GM12878 (cell line): ENCODE measurements around the gene SUGCT. TPM values are rescaled to one million over a fixed set of nuclear protein-coding genes. Genes with fewer than 3 reads are reported as not detected.

ENCODE experiments used
- ATAC-seq: fragments of 200-7000 bp; cut with Tn5 transposase; 3 replicates; pipeline ENCODE4 v1.9.1; 2020; ENCODE audit warnings: mild to moderate bottlenecking, moderate library complexity
- BruUV-seq: library from RNA; stranded (reverse); fragments of 400-500 nt; replicated peaks from 2 replicates; lab custom pipeline; 2021; lab: Mats Ljungman, UMichigan
- CTCF ChIA-PET: fragments of 300-600 bp; sonication (Branson Sonifier 250); formaldehyde crosslinking; extraction: SDS; loops from one replicate; lab custom pipeline; 2021; ENCODE audit warnings: inconsistent platforms; lab: Yijun Ruan, JAX
- POLR2A ChIA-PET: fragments of 350-600 bp; formaldehyde crosslinking; extraction: SDS; loops from one replicate; lab custom pipeline; 2021; ENCODE audit warnings: inconsistent platforms; lab: Charles Lee
- RAD21 ChIA-PET: fragments of 300-600 bp; sonication (Branson Sonifier 250); formaldehyde crosslinking; loops from one replicate; lab custom pipeline; 2023; ENCODE audit warnings: antibody characterized with exemption; ENCODE audit not compliant: unreplicated experiment; lab: Charles Lee
- SMC1A ChIA-PET: fragments of 300-600 bp; sonication (Branson Sonifier 250); formaldehyde crosslinking; loops from one replicate; lab custom pipeline; 2023; ENCODE audit not compliant: unreplicated experiment, uncharacterized antibody; lab: Charles Lee
- DNase-seq: peaks from one replicate; pipeline ENCODE4 v3.0.0-alpha.2; 2011; ENCODE audit warnings: low read depth, low spot score
- FAIRE-seq: peaks from 3 replicates; lab custom pipeline; 2011; peaks lifted over from hg19 to GRCh38; lab: Jason Lieb, UNC
- H2AFZ ChIP-seq: 2 replicates; pipeline ENCODE4 v1.6.0; 2011; ENCODE audit warnings: low read depth, low read length, control low read depth; ENCODE audit not compliant: control insufficient read depth
- H3K27ac ChIP-seq: 2 replicates; pipeline ENCODE4 v1.5.1; 2011; ENCODE audit warnings: control low read depth; ENCODE audit not compliant: control insufficient read depth, insufficient read depth
- H3K27me3 ChIP-seq, 2 experiments: replicated peaks in 1 of 2; 2 replicates each; pipeline versions ENCODE4 v1.6.0 to v1.6.1; 2011; ENCODE audit warnings: low read length in 1 of 2; ENCODE audit not compliant: control insufficient read depth in 2 of 2, insufficient read depth in 2 of 2
- H3K36me3 ChIP-seq, 2 experiments: 2 replicates each; pipeline ENCODE4 v1.5.1; 2011; ENCODE audit warnings: low read length in 1 of 2; ENCODE audit not compliant: control insufficient read depth in 2 of 2, insufficient read depth in 2 of 2
- H3K4me1 ChIP-seq: 2 replicates; pipeline ENCODE4 v1.6.1; 2011; ENCODE audit warnings: mild to moderate bottlenecking, low read length, moderate library complexity, mixed read lengths; ENCODE audit not compliant: control insufficient read depth, insufficient read depth
- H3K4me2 ChIP-seq: 2 replicates; pipeline ENCODE4 v1.6.0; 2011; ENCODE audit warnings: control low read depth; ENCODE audit not compliant: control insufficient read depth, insufficient read depth
- H3K4me3 ChIP-seq: fragments of 200-600 bp; sonication (generic); 2 replicates; pipeline ENCODE4 v1.5.1; 2016
- H3K79me2 ChIP-seq: 2 replicates; pipeline ENCODE4 v1.6.0; 2011; ENCODE audit warnings: low read length; ENCODE audit not compliant: control insufficient read depth, insufficient read depth
- H3K9ac ChIP-seq: 2 replicates; pipeline ENCODE4 v1.8.0; 2011; ENCODE audit warnings: low read length, control low read depth, mixed read lengths; ENCODE audit not compliant: control insufficient read depth, insufficient read depth
- H3K9me3 ChIP-seq: replicated peaks from 3 replicates; pipeline ENCODE4 v1.5.1; 2011; ENCODE audit warnings: mild to moderate bottlenecking, low read length; ENCODE audit not compliant: control insufficient read depth, insufficient read depth
- H4K20me1 ChIP-seq: 2 replicates; pipeline ENCODE4 v1.6.0; 2011; ENCODE audit not compliant: control insufficient read depth, insufficient read depth
- BCL11A ChIP-seq: IDR thresholded peaks from 2 replicates; pipeline ENCODE4 v1.6.1; 2011; ENCODE audit warnings: low read depth, low read length
- CTCF ChIP-seq, 3 experiments: IDR thresholded peaks in 2 of 3; conservative IDR thresholded peaks in 1 of 3; 2 replicates each; pipeline ENCODE4 v1.5.1; 2011; ENCODE audit warnings: low read depth in 3 of 3, low read length in 3 of 3, mild to moderate bottlenecking in 3 of 3, control low read depth in 2 of 3, moderate library complexity in 2 of 3, inconsistent platforms in 1 of 3, mixed read lengths in 1 of 3; ENCODE audit not compliant: control insufficient read depth in 2 of 3, insufficient read depth in 1 of 3; ENCODE audit errors: extremely low read depth in 1 of 3
- E4F1 ChIP-seq: fragments of 450-650 bp; IDR thresholded peaks from 2 replicates; pipeline ENCODE4 v1.6.1; 2018; ENCODE audit warnings: borderline replicate concordance, mild to moderate bottlenecking; ENCODE audit not compliant: partially characterized antibody
- FOXM1 ChIP-seq: IDR thresholded peaks from 2 replicates; pipeline ENCODE4 v1.6.1; 2012; ENCODE audit warnings: low read depth, mild to moderate bottlenecking, inconsistent platforms, low read length, moderate library complexity
- GABPA ChIP-seq: IDR thresholded peaks from 2 replicates; pipeline ENCODE4 v1.6.1; 2014; ENCODE audit warnings: antibody characterized with exemption, low read depth, mild to moderate bottlenecking, inconsistent platforms
- NKRF ChIP-seq: fragments of 450-650 bp; conservative IDR thresholded peaks from 2 replicates; pipeline ENCODE4 v1.6.1; 2017; ENCODE audit warnings: mild to moderate bottlenecking, moderate library complexity
- POLR2A ChIP-seq: IDR thresholded peaks from 2 replicates; pipeline ENCODE4 v1.6.1; 2011; ENCODE audit warnings: low read depth, mild to moderate bottlenecking, low read length
- RBBP5 ChIP-seq: fragments of 200-600 bp; sonication (generic); conservative IDR thresholded peaks from 2 replicates; pipeline ENCODE4 v1.6.1; 2016
- ZNF274 ChIP-seq: IDR thresholded peaks from one replicate; pipeline ENCODE4 v1.8.0; 2011; ENCODE audit not compliant: insufficient read length, insufficient read depth
- ZNF687 ChIP-seq: fragments of 450-650 bp; IDR thresholded peaks from 2 replicates; pipeline ENCODE4 v1.6.1; 2017; ENCODE audit warnings: mild to moderate bottlenecking, moderate library complexity
- ZZZ3 ChIP-seq: IDR thresholded peaks from 2 replicates; pipeline ENCODE4 v1.6.1; 2011; ENCODE audit warnings: low read depth; ENCODE audit not compliant: control insufficient read depth, insufficient read length
- WGBS: methylation state at CpG from one replicate; pipeline ENCODE4 v1.1.6; 2016; ENCODE audit warnings: low lambda C conversion rate; ENCODE audit not compliant: insufficient replicate concordance, insufficient coverage; ENCODE audit errors: missing lambda C conversion rate; 5-methylcytosine and 5-hydroxymethylcytosine counted together
- in situ Hi-C: fragments of 300-500 bp; cut with MboI; formaldehyde crosslinking; loops from 9 replicates; pipeline ENCODE4 v1.14.3; 2018; ENCODE audit warnings: mixed read lengths
- intact Hi-C: fragments of 100-400 bp; cut with micrococcal nuclease; formaldehyde crosslinking; loops from one replicate; pipeline ENCODE4 v1.14.2; 2022; ENCODE audit not compliant: unreplicated experiment
- polyA plus RNA-seq, 11 experiments: library from polyadenylated mRNA; depleted of rRNA in 4 of 11; unstranded in 6 of 11; stranded (reverse) in 5 of 11; fragments of >200 nt; fragmentation: Nextera tagmentation in 4 of 11; fragmentation: Illumina TruSeq in 1 of 11; extraction: Ambion mirVana in 4 of 11; extraction: Trizol in 1 of 11; gene quantifications; 1 replicate in 1 of 11; 2 replicates in 10 of 11; pipeline versions ENCODE4 v1.2.1 to v1.2.3, GENCODE V29; 2011 to 2016; ENCODE audit warnings: inconsistent platforms in 2 of 11, missing spikeins in 2 of 11, low read depth in 1 of 11
- total RNA-seq, 4 experiments: library from RNA; depleted of rRNA in 3 of 4; stranded (reverse); fragments of >200 nt in 3 of 4; fragmentation: Illumina TruSeq in 1 of 4; extraction: Trizol in 1 of 4; gene quantifications; 2 replicates each; pipeline versions ENCODE4 v1.2.1 to v1.2.3, GENCODE V29; 2013 to 2021

SUGCT gene
- total and polyA plus RNA-seq, 10 of the 15 experiments (the other 5 are each of a cell fraction or from before 2014, with no cell fraction given), result 0.08 to 1.2 (median 0.67) TPM; not detected in 1

- TF ChIP-seq E4F1 (no peak), BCL11A (no peak)
Measured at GRCh38 chr7:40566879-40567278, 432.1 kb downstream of the SUGCT start (continued).

- ATAC-seq (no peak), DNase-seq (no peak), FAIRE-seq (no peak)
- in situ Hi-C loops, result no loop called here
- no peaks in the 10 kb centered on the region for H3K27me3 ChIP-seq
- no peaks in the 10 kb centered on the region for H3K36me3 ChIP-seq
- H3K4me2 ChIP-seq, result no peak overlapping the region
- WGBS, result 6% methylated on average over 3 of the region's 3 CpGs
- ChIA-PET CTCF (no interaction called here), SMC1A (no interaction called here), POLR2A (interaction anchor here (0.6 to 1.0 kb wide), 2 partner anchors 13 to 113 kb away, joined by 3 to 5 read pairs; no protein-coding TSS in a partner anchor), RAD21 (no interaction called here)
- no peaks in the 10 kb centered on the region for H3K79me2 ChIP-seq
- no peaks in the 10 kb centered on the region for H3K4me1 ChIP-seq
- H3K9me3 ChIP-seq, result no peaks in the 10 kb centered on the region
- H3K27ac ChIP-seq, result no peak overlapping the region
- BruUV-seq, result no TSS peak
- no peaks in the 10 kb centered on the region for H4K20me1 ChIP-seq
- intact Hi-C loops, result no loop called here
- H3K9ac ChIP-seq, result no peak overlapping the region
- no peak overlapping the region for H2AFZ ChIP-seq
- no peak overlapping the region for H3K4me3 ChIP-seq
- TF ChIP-seq FOXM1 (no peak), ZNF687 (no peak), NKRF (no peak), RBBP5 (no peak), CTCF (IDR thresholded peaks at IDR 0.05 in 2 of 3, conservative IDR thresholded peaks at IDR 0.05 in 1 of 3; ENCODE audit: control insufficient read depth in 2 of 3, extremely low read depth in 1 of 3, insufficient read depth in 1 of 3, low read depth in 3 of 3, low read length in 3 of 3) (no peak), ZZZ3 (no peak), GABPA (no peak), ZNF274 (no peak), POLR2A (no peak)
Measured at GRCh38 chr7:40569326-40569725, 434.5 kb downstream of the SUGCT start.
